ENCODE measurements around the gene DYSF.

DYSF gene

DNA sequence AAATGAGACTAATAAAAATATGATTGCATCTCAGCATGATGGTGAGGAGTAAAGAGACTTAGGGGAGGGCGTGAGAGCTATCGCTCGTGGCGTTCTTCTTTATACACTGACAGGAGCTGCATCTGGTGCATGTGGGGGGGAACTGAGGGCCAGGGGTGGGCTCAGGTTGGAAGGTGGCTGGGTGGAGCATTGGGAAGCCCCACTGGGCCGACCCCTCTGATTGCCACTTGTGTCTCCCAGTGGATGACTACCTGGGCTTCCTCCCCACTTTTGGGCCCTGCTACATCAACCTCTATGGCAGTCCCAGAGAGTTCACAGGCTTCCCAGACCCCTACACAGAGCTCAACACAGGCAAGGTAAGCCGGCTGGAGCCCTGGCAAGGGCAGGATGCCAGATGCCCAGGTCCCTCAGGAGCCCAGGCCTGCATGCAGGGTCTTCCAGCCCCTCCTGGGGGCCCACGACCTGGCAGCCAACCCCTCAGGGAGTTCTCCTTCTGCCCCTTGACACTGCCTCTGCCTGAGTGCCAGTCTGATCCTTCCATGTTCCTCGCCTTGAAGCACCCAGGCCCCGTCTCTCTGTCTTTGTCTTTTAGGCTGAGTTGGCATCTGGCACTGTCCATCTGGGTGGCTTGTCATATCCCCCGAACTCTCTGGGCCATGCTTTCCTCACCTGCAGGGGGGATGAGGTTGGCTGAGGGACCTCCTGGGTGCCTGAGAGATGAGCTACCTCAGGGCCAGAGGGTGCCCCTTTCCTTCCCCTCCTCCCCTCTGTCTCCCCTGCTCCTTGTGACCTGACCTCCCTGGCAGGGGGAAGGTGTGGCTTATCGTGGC is 97.7 kb downstream of the DYSF start:
- Histone ChIP-seq H3K4me1 (ENCODE audit: control insufficient read depth, low read length) (no peaks in the 10 kb centered on the region), H3K9me2 (replicated peaks; ENCODE audit: control insufficient read depth, low read length) (no peaks in the 10 kb centered on the region), H3K79me2 (ENCODE audit: control insufficient read depth, low read length) (no peaks in the 10 kb centered on the region), H3K4me2 (ENCODE audit: low read length) (no peak overlapping the region), H3K4me3 (ENCODE audit: low read length) (no peak overlapping the region), H3K9me3 (ENCODE audit: control insufficient read depth, insufficient read depth, low read length) (no peaks in the 10 kb centered on the region), H3K27ac (ENCODE audit: low read depth, low read length) (no peak overlapping the region), H3K36me3 (ENCODE audit: control insufficient read depth, low read length) (no peaks in the 10 kb centered on the region), H3K27me3 (ENCODE audit: control insufficient read depth, low read length) (no peaks in the 10 kb centered on the region), H4K20me1 (ENCODE audit: control insufficient read depth, insufficient read depth, low read depth, low read length) (no peaks in the 10 kb centered on the region), H3F3A (ENCODE audit: control insufficient read depth, insufficient read depth) (no peaks in the 10 kb centered on the region)
- TF ChIP-seq, protein P1, sequence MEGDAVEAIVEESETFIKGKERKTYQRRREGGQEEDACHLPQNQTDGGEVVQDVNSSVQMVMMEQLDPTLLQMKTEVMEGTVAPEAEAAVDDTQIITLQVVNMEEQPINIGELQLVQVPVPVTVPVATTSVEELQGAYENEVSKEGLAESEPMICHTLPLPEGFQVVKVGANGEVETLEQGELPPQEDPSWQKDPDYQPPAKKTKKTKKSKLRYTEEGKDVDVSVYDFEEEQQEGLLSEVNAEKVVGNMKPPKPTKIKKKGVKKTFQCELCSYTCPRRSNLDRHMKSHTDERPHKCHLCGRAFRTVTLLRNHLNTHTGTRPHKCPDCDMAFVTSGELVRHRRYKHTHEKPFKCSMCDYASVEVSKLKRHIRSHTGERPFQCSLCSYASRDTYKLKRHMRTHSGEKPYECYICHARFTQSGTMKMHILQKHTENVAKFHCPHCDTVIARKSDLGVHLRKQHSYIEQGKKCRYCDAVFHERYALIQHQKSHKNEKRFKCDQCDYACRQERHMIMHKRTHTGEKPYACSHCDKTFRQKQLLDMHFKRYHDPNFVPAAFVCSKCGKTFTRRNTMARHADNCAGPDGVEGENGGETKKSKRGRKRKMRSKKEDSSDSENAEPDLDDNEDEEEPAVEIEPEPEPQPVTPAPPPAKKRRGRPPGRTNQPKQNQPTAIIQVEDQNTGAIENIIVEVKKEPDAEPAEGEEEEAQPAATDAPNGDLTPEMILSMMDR (IDR thresholded peaks at IDR 0.05; ENCODE audit: low read depth, low read length, poor library complexity, severe bottlenecking), result no peak
- TF ChIP-seq EZH2phosphoT487 (IDR thresholded peaks at IDR 0.05; ENCODE audit: borderline replicate concordance, low read length), result no peak

DNA sequence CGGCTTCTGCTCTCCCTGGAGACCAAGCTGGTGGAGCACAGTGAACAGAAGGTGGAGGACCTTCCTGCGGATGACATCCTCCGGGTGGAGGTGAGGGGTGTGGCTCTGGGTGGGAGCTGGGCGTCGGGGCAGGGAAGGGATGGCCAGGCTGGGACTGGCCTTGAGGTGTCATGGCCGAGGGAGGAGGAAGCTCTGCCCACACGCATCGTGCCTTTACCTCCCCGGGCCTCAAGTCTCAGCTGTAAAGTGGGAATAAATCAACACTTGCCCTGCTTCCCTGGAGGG is 98.2 kb downstream of the DYSF start:
- Histone ChIP-seq H3K4me2 (ENCODE audit: low read length) (no peak overlapping the region), H3K9me2 (replicated peaks; ENCODE audit: control insufficient read depth, low read length) (no peaks in the 10 kb centered on the region), H3K4me3 (ENCODE audit: low read length) (no peak overlapping the region), H3K9me3 (ENCODE audit: control insufficient read depth, insufficient read depth, low read length) (no peaks in the 10 kb centered on the region), H4K20me1 (ENCODE audit: control insufficient read depth, insufficient read depth, low read depth, low read length) (no peaks in the 10 kb centered on the region), H3K4me1 (ENCODE audit: control insufficient read depth, low read length) (no peaks in the 10 kb centered on the region), H3K27me3 (ENCODE audit: control insufficient read depth, low read length) (no peaks in the 10 kb centered on the region), H3K27ac (ENCODE audit: low read depth, low read length) (no peak overlapping the region), H3F3A (ENCODE audit: control insufficient read depth, insufficient read depth) (no peaks in the 10 kb centered on the region), H3K36me3 (ENCODE audit: control insufficient read depth, low read length) (no peaks in the 10 kb centered on the region), H3K79me2 (ENCODE audit: control insufficient read depth, low read length) (no peaks in the 10 kb centered on the region)
- no peak for TF ChIP-seq EZH2phosphoT487 (IDR thresholded peaks at IDR 0.05; ENCODE audit: borderline replicate concordance, low read length)
- TF ChIP-seq, protein P1 (IDR thresholded peaks at IDR 0.05; ENCODE audit: low read depth, low read length, poor library complexity, severe bottlenecking), result no peak

DNA sequence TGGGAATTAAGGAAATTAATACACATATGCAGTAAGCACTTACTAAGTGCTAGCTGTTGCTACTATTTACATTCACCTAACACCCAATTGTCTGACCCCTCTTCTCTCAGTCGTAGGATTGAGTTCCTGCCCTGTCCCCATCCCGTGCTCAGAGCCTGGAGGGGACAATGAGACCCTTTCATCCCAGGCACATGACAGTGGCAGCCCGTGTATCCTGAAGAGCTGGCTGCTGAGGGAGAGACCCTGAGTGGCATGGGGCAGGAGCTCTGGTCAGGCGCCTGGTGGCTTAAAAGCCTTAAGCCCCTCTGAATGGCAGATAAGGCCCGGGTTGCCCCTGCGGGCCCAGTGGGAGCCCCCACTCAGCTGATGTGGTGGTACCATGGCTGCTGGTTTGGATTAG is 99.0 kb downstream of the DYSF start:
- no peaks in the 10 kb centered on the region for H3K9me3 ChIP-seq (ENCODE audit: control insufficient read depth, insufficient read depth, low read length)

More for the DNA sequence above, 99.0 kb downstream of the DYSF start:
- H3K4me1 ChIP-seq (ENCODE audit: control insufficient read depth, low read length), result no peaks in the 10 kb centered on the region
- H3K79me2 ChIP-seq (ENCODE audit: control insufficient read depth, low read length), result no peaks in the 10 kb centered on the region
- H3K9me2 ChIP-seq (replicated peaks; ENCODE audit: control insufficient read depth, low read length), result no peaks in the 10 kb centered on the region
- H3F3A ChIP-seq (ENCODE audit: control insufficient read depth, insufficient read depth), result no peaks in the 10 kb centered on the region
- no peaks in the 10 kb centered on the region for H4K20me1 ChIP-seq (ENCODE audit: control insufficient read depth, insufficient read depth, low read depth, low read length)
- H3K36me3 ChIP-seq (ENCODE audit: control insufficient read depth, low read length), result no peaks in the 10 kb centered on the region
- no peak overlapping the region for H3K4me2 ChIP-seq (ENCODE audit: low read length)
- TF ChIP-seq, protein P1 (IDR thresholded peaks at IDR 0.05; ENCODE audit: low read depth, low read length, poor library complexity, severe bottlenecking), result no peak
- no peak for TF ChIP-seq EZH2phosphoT487 (IDR thresholded peaks at IDR 0.05; ENCODE audit: borderline replicate concordance, low read length)
- no peak overlapping the region for H3K4me3 ChIP-seq (ENCODE audit: low read length)
- H3K27ac ChIP-seq (ENCODE audit: low read depth, low read length), result no peak overlapping the region
- H3K27me3 ChIP-seq (ENCODE audit: control insufficient read depth, low read length), result no peaks in the 10 kb centered on the region
